Stomach (tissue), 4 donors: ENCODE results near the gene TMIE.

Source experiments
- CTCF ChIP-seq, 7 experiments: fragments of 450-650 bp in 4 of 7; fragments of 200-600 bp in 3 of 7; sonication (generic) in 3 of 7; IDR thresholded peaks; one replicate each; pipeline ENCODE4 v1.5.1; 2016 to 2019; ENCODE audit warnings: antibody characterized with exemption in 7 of 7, control low read depth in 2 of 7, mild to moderate bottlenecking in 1 of 7
- EP300 ChIP-seq: sonication (generic); formaldehyde crosslinking; IDR thresholded peaks from one replicate; pipeline ENCODE4 v1.6.1; 2017; ENCODE audit warnings: antibody characterized with exemption
- POLR2A ChIP-seq, 4 donors: fragments of 450-650 bp; IDR thresholded peaks; one replicate each; pipeline ENCODE4 v1.6.1; 2016; ENCODE audit warnings: antibody characterized with exemption in 4 of 4, control low read depth in 2 of 4, mild to moderate bottlenecking in 1 of 4, moderate library complexity in 1 of 4
- POLR2AphosphoS5 ChIP-seq, 3 donors: sonication (generic); formaldehyde crosslinking; IDR thresholded peaks; one replicate each; pipeline ENCODE4 v1.6.1; 2016; ENCODE audit warnings: antibody characterized with exemption in 3 of 3

- TF ChIP-seq CTCF (IDR thresholded peaks at IDR 0.05) (no peak), EP300 (no peak), POLR2A (IDR thresholded peaks at IDR 0.05) (no peak), POLR2AphosphoS5 (IDR thresholded peaks at IDR 0.05) (no peak)
Observed at GRCh38 chr3:46710229-46710628, 9.0 kb downstream of the TMIE start.
